Right lobe of liver (tissue), 4 donors: ENCODE data around the gene EEFSEC.

Experiments used
- POLR2A ChIP-seq: fragments of 450-650 bp; IDR thresholded peaks from one replicate; pipeline ENCODE4 v1.6.1; 2017; ENCODE audit warnings: antibody characterized with exemption, mild to moderate bottlenecking
- TF ChIP-seq, protein P1 (sequence below), 4 donors: fragments of 200-600 bp in 3 of 4; fragments of 450-650 bp in 1 of 4; IDR thresholded peaks; one replicate each; pipeline versions ENCODE4 v1.5.1 to v1.8.0; 2016 to 2022; ENCODE audit warnings: antibody characterized with exemption in 4 of 4, mild to moderate bottlenecking in 2 of 4
- donor health status: DM: no; HTN: no; CAD: no.
- donor health status: DM: no; HTN: no; CAD: no.
- donor health status: DM: no; HTN: yes; CAD: no.

DNA sequence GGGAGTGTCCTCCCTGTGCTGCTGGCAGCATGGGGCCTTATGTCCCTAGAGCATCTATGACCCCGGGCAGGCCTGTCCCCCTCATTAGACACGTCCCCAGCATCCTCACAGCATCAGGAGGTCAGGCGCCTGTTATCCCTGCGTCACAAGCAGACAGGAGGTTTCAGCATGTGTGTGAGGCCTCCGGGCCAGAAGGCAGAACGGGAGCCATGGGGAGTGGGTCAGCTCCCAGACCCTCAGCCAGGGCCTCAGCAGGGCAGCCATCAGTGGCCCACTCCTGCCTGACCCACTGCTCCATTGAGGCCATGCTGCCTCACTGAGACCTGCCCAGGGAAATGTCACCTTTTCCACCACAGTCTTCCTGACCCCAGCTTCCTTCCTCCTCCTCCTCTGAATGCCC is 241.8 kb downstream of the EEFSEC start:
- TF ChIP-seq, protein P1, sequence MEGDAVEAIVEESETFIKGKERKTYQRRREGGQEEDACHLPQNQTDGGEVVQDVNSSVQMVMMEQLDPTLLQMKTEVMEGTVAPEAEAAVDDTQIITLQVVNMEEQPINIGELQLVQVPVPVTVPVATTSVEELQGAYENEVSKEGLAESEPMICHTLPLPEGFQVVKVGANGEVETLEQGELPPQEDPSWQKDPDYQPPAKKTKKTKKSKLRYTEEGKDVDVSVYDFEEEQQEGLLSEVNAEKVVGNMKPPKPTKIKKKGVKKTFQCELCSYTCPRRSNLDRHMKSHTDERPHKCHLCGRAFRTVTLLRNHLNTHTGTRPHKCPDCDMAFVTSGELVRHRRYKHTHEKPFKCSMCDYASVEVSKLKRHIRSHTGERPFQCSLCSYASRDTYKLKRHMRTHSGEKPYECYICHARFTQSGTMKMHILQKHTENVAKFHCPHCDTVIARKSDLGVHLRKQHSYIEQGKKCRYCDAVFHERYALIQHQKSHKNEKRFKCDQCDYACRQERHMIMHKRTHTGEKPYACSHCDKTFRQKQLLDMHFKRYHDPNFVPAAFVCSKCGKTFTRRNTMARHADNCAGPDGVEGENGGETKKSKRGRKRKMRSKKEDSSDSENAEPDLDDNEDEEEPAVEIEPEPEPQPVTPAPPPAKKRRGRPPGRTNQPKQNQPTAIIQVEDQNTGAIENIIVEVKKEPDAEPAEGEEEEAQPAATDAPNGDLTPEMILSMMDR (IDR thresholded peaks at IDR 0.05) = no peak
- no peak for TF ChIP-seq POLR2A
